H1 (cell line): ENCODE measurements around the gene COL6A1.

ENCODE experiments used
- POLR2A ChIP-seq, 2 experiments: IDR thresholded peaks; 1 replicate in 1 of 2; 2 replicates in 1 of 2; pipeline ENCODE4 v1.6.1; 2011; ENCODE audit warnings: low read depth in 2 of 2, low read length in 2 of 2, mild to moderate bottlenecking in 2 of 2; ENCODE audit errors: control extremely low read depth in 1 of 2
- POLR2AphosphoS5 ChIP-seq: IDR thresholded peaks from 2 replicates; pipeline ENCODE4 v1.6.1; 2011; ENCODE audit warnings: low read depth, low read length
- TF ChIP-seq, protein P1 (sequence below), 3 experiments: IDR thresholded peaks; 1 replicate in 2 of 3; 2 replicates in 1 of 3; pipeline versions ENCODE4 v1.5.1 to v1.6.1; 2011; ENCODE audit warnings: low read length in 3 of 3, mild to moderate bottlenecking in 3 of 3, inconsistent platforms in 2 of 3, low read depth in 1 of 3, moderate library complexity in 1 of 3; ENCODE audit not compliant: insufficient read depth in 1 of 3; ENCODE audit errors: control extremely low read depth in 1 of 3

DNA sequence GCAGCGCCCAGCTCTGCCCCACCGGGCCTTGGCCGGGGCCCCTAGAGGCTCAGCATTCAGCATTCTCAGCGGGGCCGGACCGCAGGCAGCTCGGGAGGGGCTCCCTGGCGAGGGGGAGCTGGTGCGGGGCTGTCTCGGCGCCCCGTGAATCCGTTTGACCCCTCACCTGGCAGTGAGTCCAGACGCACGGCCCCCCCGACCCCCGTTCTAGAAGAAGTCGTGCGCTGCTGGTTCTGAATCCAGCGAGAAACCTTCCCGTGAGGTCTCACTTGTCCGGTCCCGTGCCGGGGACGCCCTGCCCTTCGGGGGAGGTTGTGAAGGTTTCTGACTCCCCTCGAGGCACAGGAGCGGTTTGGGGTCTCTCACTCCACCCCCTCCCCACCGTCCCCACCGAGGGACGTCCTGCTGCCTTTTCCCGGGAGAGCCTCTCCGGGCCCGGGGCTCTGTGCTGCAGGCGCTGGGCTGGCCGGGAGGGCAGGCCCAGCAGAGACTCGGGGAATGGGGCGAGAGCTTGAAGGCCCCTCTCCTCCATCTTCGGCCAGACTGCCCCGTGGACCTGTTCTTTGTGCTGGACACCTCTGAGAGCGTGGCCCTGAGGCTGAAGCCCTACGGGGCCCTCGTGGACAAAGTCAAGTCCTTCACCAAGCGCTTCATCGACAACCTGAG lies 655 bp downstream of the COL6A1 start:
- TF ChIP-seq, protein P1, sequence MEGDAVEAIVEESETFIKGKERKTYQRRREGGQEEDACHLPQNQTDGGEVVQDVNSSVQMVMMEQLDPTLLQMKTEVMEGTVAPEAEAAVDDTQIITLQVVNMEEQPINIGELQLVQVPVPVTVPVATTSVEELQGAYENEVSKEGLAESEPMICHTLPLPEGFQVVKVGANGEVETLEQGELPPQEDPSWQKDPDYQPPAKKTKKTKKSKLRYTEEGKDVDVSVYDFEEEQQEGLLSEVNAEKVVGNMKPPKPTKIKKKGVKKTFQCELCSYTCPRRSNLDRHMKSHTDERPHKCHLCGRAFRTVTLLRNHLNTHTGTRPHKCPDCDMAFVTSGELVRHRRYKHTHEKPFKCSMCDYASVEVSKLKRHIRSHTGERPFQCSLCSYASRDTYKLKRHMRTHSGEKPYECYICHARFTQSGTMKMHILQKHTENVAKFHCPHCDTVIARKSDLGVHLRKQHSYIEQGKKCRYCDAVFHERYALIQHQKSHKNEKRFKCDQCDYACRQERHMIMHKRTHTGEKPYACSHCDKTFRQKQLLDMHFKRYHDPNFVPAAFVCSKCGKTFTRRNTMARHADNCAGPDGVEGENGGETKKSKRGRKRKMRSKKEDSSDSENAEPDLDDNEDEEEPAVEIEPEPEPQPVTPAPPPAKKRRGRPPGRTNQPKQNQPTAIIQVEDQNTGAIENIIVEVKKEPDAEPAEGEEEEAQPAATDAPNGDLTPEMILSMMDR (IDR thresholded peaks at IDR 0.05; ENCODE audit: control extremely low read depth in 1 of 3, insufficient read depth in 1 of 3, low read depth in 1 of 3, low read length in 3 of 3) = no peak
- no peak for TF ChIP-seq POLR2AphosphoS5
- TF ChIP-seq POLR2A (IDR thresholded peaks at IDR 0.05; ENCODE audit: control extremely low read depth in 1 of 2, low read depth in 2 of 2, low read length in 2 of 2) = no peak
